HG02840 (cell line): Measurements from ENCODE around the gene MFSD2B.

Source experiments
- ATAC-seq: cut with Tn5 transposase; IDR thresholded peaks from one replicate; pipeline ENCODE4 v1.9.1; 2021; ENCODE audit warnings: mild to moderate bottlenecking, moderate library complexity, moderate number of reproducible peaks; ENCODE audit not compliant: unreplicated experiment, low FRiP score

Gene MFSD2B

GRCh38 chr2:24049485-24050021 lies 39.7 kb downstream of the MFSD2B start, which contains the start of gene FKBP1B:
Gene FKBP1B (plus strand): TSS chr2:24049741. CDS start chr2:24049850, 109 bp downstream.
- ATAC-seq, result no peak

DNA sequence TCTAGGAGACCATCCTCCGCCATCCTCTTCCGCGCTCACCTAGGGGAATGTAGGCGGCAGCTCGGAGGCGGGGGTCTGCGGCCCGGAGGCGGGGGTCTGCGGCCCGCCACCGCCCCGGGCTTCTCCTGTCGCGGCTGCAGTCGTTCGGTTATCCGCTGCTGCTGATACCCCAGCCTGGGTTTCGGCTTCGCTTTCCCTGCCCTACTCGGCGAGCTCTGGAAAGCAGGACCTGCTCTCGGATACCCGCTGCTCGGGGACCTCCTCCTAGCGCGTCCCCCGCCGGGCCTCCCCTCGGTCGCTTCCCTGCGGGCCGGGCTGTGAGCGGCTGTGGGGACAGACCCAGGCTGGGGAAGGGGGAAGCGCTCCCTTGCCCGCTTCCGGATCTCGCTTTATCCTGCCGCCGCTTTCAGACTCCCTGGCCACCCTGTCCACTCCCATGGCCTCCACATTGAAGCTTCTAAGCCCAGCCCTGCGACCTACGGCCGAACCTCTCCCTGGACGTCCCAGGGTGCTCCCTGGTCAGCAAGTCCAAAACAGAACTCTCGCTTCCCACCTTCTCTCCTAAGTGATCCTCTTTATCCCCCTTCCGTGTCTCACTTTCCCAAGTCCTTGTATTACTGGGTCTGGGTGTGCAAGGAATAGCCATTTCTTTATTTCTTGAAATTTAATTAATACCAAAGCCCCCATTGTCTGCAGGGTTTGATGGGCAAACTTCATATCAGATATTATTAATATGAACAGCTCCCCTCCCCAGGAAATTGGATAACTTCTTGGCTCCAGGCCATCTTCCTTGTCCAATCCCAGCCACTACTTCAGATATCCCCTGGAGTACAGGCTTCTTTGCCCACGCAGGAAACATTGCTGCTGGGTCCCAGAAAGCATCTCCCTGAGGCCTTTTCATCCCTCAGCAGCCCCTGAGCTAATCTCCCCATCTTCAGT lies 40.4 kb downstream of the MFSD2B start:
- no peak for ATAC-seq

GRCh38 chr2:24051833-24052232 lies 41.9 kb downstream of the MFSD2B start:
- ATAC-seq, result no peak

GRCh38 chr2:24052951-24053350 lies 43.1 kb downstream of the MFSD2B start:
- ATAC-seq, result no peak

DNA sequence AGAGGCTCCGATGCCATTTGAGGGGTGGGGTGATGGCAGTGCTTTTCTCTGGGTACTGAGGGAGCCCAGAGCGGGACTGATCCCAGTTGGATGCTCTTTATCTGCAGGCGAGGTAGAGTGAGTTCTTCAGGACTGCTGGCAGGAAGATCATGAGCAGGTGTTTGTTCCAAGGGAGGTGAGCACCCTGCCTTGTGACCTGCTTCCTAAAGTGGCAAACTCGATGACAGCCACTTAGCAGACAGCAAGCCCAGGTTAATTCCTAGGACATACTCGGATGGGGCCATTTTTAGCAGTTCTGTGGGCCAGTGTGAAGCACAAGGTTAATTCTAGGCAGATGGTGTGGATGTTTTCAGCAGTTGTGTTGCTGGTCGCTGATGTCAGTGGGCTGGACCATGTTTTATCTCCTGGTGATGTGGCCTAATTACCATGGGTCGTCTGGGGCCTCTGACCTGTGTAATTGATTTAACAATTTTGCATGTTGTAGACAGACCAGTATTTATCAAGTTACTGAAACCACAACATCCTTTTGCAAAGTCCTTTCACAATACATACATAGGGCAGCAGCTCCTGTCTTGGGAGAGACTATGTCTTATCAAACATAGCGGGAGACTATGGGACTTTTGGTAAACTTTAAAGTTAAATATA lies 44.6 kb downstream of the MFSD2B start:
- no peak for ATAC-seq

DNA sequence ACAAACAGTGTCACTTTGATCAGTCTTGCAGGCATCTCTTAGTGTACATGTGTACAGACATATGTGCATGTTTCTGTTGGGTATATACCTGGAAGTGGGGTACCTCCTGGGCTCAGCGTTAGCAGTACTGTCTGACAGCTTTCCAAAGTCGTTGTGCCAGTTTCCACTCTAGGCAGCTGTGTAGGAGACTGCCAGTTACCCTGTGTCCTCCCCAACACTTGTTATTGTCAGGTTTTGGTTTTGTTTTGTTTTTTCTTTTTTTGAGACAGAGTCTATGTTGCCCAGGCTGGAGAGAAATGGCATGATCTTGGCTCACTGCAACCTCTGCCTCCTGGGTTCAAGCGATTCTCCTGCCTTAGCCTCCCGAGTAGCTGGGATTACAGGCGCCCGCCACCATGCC lies 45.9 kb downstream of the MFSD2B start:
- ATAC-seq, result no peak

GRCh38 chr2:24058564-24059271 lies 48.8 kb downstream of the MFSD2B start:
- no peak for ATAC-seq

DNA sequence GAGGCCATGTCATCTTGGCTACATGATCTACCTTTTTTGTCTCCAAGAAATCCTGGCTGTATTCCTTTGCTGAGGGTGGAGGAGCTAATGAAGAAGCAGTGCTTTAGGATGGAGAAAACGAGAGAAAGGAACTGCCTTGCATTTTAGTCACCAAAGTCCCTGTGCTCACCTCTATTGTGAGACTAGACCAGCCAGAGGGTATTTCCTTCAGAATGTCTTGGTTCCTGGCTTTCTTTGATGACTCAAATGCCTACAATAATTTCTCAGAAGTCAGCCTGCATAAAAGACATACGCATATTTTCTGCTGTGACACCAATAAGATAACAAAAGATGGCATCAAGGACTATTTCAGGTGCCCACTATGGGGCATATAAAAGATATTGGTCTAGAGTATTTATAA lies 55.5 kb downstream of the MFSD2B start:
- no peak for ATAC-seq

GRCh38 chr2:24072259-24072658 lies 62.4 kb downstream of the MFSD2B start:
- ATAC-seq, result no peak

GRCh38 chr2:24073816-24074215 lies 63.9 kb downstream of the MFSD2B start:
- ATAC-seq, result no peak

DNA sequence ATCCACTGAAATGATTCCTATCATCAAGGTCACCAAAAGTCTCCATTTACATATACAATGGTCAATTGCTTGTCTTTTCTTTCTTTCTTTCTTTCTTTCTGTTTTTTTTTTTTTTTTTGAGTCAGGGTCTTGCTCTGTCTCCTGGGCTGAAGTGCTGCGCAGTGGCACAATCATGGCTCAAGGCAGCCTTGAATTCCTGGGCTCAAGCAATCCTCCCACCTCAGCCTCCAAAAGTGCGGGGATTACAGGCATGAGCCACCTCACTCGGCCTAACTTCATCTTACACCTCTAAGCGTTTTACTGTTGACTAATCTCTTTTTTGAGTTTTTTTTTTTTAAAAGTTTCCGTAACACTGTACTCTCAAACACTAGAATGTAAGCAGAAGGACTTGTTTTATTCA lies 65.4 kb downstream of the MFSD2B start:
- no peak for ATAC-seq
